ENCODE results near the gene AMN1.

GRCh38 chr12:31728289-31728916, 418 bp downstream of the AMN1 start:
- TF ChIP-seq POLR2A (IDR thresholded peaks at IDR 0.05; ENCODE audit: low read depth, low read length) (no peak), POLR2AphosphoS5 (IDR thresholded peaks at IDR 0.05; ENCODE audit: low read depth, low read length) (no peak; the same call in 1 of the 2 replicates)

Measured in GM12892 (cell line).